ENCODE data around the gene ESPL1. TPM values are rescaled to one million over a fixed set of nuclear protein-coding genes. Genes with fewer than 3 reads are reported as not detected.

Gene ESPL1
- total and polyA plus RNA-seq, 3 donors from 2014 or later, result 16.5 to 30.5 (median 24.5) TPM

- Histone ChIP-seq H3K4me1 (peaks cover 27% of the 10 kb centered on the region), H3K4me3 (peak overlapping the region; percentile 55 to 77), H3K27me3 (no peaks in the 10 kb centered on the region), H3K36me3 (ENCODE audit: low read depth, missing control alignments) (no peaks in the 10 kb centered on the region), H3K9me3 (no peaks in the 10 kb centered on the region), H3K27ac (peak overlapping the region; percentile 59 to 79)
- TF ChIP-seq POLR2A (IDR thresholded peaks at IDR 0.05) (no peak), CTCF (IDR thresholded peaks at IDR 0.05) (no peak)
- intact Hi-C loops (cut with DNase I; ENCODE audit: low total_unique reads), result no loop called here
- 1% methylated on average over 9 of the region's 9 CpGs; no CpG with 5 or more reads in 1 of the 2 donors for WGBS, 2 donors
- DNase-seq, result no peak
Measured at GRCh38 chr12:53231671-53231920, 36.5 kb upstream of the ESPL1 start.

GRCh38 chr12:53231921-53232645, 36.0 kb upstream of the ESPL1 start, which contains the start of gene RARG:
Gene RARG, minus strand, starts transcription at chr12:53232209. Its CDS starts 4,664 bp downstream, at chr12:53227545.
- H3K4me1 ChIP-seq, result peaks cover 27% of the 10 kb centered on the region
- peak within 1 kb of the TSS; percentile 59 to 79 for H3K27ac ChIP-seq
- DNase-seq, result no peak
- TF ChIP-seq CTCF (IDR thresholded peaks at IDR 0.05) (no peak), POLR2A (IDR thresholded peaks at IDR 0.05) (no peak)
- H3K9me3 ChIP-seq, result no peaks in the 10 kb centered on the region
- peak within 1 kb of the TSS; percentile 55 to 77 for H3K4me3 ChIP-seq
- 3 to 5% methylated on average over 20 to 36 of the region's 44 CpGs for WGBS, 2 donors
- no peaks in the 10 kb centered on the region for H3K27me3 ChIP-seq
- intact Hi-C loops (cut with DNase I; ENCODE audit: low total_unique reads), result no loop called here
- H3K36me3 ChIP-seq (ENCODE audit: low read depth, missing control alignments), result no peaks in the 10 kb centered on the region

GRCh38 chr12:53232646-53233461, 35.2 kb upstream of the ESPL1 start:
- Histone ChIP-seq H3K27me3 (no peaks in the 10 kb centered on the region), H3K27ac (peak overlapping the region in 1 of 2 donors; percentile 79), H3K36me3 (ENCODE audit: low read depth, missing control alignments) (no peaks in the 10 kb centered on the region), H3K9me3 (no peaks in the 10 kb centered on the region), H3K4me3 (peak overlapping the region; percentile 55 to 77), H3K4me1 (peaks cover 27% of the 10 kb centered on the region)
- 20 to 40% methylated on average over 4 to 11 of the region's 11 CpGs for WGBS, 2 donors
- TF ChIP-seq CTCF (IDR thresholded peaks at IDR 0.05) (no peak), POLR2A (IDR thresholded peaks at IDR 0.05) (no peak)
- DNase-seq, result no peak
- intact Hi-C loops (cut with DNase I; ENCODE audit: low total_unique reads), result no loop called here

- H3K9me3 ChIP-seq, result no peaks in the 10 kb centered on the region
- WGBS, 2 donors, result 67 to 80% methylated on average over 6 to 7 of the region's 7 CpGs
- H3K27ac ChIP-seq, result no peak overlapping the region
- TF ChIP-seq POLR2A (IDR thresholded peaks at IDR 0.05), result no peak
- no peak for TF ChIP-seq CTCF (IDR thresholded peaks at IDR 0.05)
- peaks cover 27% of the 10 kb centered on the region for H3K4me1 ChIP-seq
- no peak overlapping the region for H3K4me3 ChIP-seq
- DNase-seq, result no peak
- H3K36me3 ChIP-seq (ENCODE audit: low read depth, missing control alignments), result no peaks in the 10 kb centered on the region
- H3K27me3 ChIP-seq, result no peaks in the 10 kb centered on the region
- intact Hi-C loops (cut with DNase I; ENCODE audit: low total_unique reads), result no loop called here
Measured at GRCh38 chr12:53233671-53234121, 34.4 kb upstream of the ESPL1 start.
